NCI-H2081 (cell line): ENCODE measurements around the gene BACE2.

Experiments
- DNase-seq, 2 experiments: peaks; one replicate each; lab custom pipeline; 2025; lab: John Stamatoyannopoulos, UW

The BACE2 gene

DNA sequence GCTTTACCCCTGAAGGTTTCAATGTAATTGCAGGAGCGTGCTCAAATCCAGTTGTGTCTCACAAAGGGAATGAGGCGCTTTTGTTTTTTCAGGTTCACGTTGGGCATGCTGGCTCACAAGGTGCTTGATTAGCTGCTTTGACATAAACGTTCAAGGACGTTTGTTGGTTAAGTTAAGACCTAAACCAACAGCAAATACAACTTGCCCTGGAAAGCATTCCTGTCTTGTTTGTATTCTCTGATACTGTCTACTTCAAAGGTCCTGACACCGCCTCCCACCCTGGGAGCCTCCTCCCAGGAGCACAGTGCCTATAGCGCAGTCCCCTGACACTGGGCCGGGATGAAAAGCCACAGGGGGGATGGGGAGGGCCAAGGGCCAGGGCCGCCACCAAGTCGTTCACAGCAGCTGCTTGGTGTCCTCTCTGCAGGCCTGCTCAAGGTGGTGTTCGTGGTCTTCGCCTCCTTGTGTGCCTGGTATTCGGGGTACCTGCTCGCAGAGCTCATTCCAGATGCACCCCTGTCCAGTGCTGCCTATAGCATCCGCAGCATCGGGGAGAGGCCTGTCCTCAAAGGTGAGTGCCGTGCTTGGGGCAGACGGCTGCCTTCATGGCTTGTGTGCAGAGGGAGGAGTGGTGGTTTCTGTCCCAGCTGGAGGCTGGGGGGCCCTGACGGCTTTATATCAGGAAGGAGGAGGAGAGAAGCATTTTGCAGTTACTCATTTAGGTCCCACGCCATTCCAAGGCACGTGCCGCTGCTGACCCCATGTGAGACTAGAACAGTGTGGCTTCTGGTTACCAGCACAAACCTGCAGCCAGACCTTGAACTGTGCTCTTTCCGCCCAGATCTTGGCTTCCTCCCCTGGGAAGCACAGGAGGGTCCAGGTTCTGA, 154.8 kb downstream of the BACE2 start:
- no peak for DNase-seq

DNA sequence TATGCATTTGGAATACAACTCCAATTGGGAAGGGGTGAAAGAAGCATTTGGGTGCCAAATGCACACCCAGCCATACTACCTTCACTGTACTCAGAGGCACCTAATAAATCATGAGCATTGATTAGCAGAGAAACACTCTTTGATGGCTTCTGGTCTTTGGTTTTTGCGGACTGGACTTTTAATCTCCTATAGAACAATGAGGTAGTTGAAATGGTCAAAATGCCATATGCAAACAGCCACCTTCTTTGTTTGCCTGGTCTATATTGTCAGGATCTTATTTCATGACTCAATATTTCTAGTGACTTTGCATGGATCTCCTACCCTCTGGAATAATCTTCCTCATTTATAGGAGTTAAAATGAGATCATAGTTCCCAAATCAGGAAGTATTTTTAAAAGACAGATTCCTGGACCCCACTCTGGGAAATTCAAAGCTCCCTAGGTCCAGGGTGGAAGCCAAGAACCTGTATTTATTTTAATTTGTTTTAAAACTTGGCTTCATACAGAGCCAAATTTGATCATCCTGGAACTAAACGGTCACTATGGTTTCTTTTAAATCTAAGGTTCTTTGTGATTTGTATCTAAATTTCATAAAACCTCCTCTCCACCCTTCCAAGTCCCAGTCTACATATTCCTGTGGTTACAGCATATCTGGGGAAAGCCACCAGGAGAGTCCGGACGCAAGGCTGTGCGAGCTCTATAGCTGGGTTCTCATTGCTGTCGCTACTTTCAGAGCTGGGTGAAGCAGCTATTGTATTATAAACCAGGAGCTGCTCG, 157.4 kb downstream of the BACE2 start:
- DNase-seq: no peak

DNA sequence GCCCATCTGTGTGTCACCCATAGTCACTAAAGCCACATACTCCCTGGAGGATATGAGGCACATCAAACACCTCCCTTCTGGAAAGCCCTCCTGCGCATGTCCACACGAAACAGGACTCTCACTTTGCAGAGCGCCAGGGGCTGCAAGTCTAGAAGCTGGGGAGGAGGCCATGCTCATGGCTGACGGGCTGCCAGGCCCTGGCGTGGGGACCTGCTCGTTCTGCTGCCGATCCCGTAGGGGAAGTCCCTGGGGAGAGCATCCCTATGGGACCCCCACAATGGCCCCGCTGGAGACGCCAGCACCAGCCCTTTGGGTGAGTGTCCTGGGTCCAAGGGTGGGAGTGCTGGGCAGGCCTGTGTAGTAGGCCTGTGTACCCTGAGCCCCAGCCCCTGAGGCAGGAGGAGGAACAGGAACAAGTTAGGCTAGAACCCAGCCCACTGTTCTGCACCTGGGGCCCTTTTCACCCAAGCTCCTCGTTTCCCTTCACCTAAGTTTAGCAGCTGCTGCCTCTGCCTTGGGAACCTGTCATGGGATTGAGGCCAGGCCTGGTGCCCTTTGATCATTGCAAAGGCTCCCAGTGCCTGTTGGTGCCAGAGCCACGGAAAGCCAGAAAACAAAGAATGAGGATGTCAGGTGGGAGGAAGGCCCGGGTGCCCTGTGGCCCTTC, 158.6 kb downstream of the BACE2 start:
- DNase-seq: no peak

DNA sequence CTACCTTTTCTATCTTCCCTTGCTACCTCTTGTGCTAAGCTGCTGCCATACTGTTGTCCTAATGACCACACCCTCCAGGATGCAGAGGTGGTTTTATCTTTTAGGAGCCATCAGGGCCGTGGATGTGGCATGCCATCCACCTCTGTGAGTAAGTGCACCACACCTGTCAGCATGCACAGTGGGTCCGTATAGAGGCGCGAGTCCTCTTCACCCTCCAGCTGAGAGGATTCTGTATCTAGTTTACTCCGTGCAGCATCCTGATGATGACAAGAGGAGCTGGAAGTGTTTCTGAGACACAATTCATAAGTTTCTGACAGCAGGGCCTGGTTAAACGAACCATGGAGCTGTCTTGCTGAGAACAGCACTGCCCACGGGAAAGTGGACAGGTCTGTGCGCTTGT, 159.8 kb downstream of the BACE2 start:
- DNase-seq: no peak

DNA sequence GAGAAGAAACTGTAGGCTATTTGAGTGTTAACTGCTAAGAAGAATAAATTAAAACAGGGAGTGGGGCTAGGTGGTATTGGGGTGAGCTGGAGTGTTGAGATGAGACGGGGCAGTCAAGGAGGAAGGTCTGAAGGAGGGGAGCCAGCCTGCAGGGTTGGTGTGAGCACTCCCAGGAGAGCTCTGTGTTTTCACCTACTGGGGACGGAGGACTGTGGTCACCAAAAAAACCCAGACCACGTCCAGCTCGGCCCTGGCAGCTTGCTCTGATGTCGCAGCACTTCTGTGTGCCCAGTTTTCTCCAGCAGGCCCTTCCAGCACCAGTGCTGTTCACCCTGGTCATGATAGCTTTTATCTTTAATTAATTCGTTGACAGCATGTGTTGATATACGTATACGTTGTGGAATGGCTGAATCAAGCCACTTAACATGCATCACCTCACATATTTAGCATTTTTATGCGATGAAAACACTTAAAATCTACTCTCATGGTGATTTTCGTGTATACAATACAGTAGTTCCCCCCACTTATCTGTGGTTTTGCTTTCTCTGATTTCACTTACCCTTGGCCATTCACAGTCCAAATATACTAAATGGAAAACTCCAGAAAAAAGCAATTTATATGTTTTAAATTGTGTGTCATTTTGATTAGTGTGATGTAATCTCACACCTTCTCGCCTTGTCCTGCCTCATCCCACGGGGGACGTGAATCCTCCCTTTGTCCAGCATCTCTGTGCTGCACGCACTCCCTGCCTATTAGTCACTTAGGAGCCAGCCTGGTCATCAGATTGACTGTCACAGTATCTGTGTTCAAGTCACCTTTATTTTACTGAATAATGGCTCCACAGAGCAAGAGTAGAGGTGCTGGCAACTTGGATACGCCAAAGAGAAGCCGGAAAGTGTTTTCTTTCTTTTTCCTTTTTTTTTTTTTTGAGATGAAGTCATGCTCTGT, 161.0 kb downstream of the BACE2 start:
- no peak for DNase-seq
